GM18526 (cell line): Measurements from ENCODE around the gene PCBP3.

Experiments used
- POLR2A ChIP-seq: IDR thresholded peaks from 3 replicates; pipeline ENCODE4 v1.6.1; 2011; ENCODE audit not compliant: insufficient read length; ENCODE audit errors: extremely low read depth

Gene PCBP3

GRCh38 chr21:45959779-45960390 lies 316.4 kb downstream of the PCBP3 start:
- no peak for TF ChIP-seq POLR2A

- TF ChIP-seq POLR2A = no peak
Observed at GRCh38 chr21:45962531-45963231, 319.2 kb downstream of the PCBP3 start.

GRCh38 chr21:45963232-45963570 lies 319.7 kb downstream of the PCBP3 start:
- no peak for TF ChIP-seq POLR2A

- no peak for TF ChIP-seq POLR2A
Observed at GRCh38 chr21:45964649-45965048, 321.1 kb downstream of the PCBP3 start.

- no peak for TF ChIP-seq POLR2A
Observed at GRCh38 chr21:45965084-45965809, 321.7 kb downstream of the PCBP3 start.

GRCh38 chr21:45966791-45967394 lies 323.4 kb downstream of the PCBP3 start:
- TF ChIP-seq POLR2A = no peak

- no peak for TF ChIP-seq POLR2A
Observed at GRCh38 chr21:45969921-45970673, 326.6 kb downstream of the PCBP3 start.

- TF ChIP-seq POLR2A = no peak
Observed at GRCh38 chr21:45970674-45971615, 327.4 kb downstream of the PCBP3 start.

- TF ChIP-seq POLR2A = no peak
Observed at GRCh38 chr21:45971616-45972352, 328.3 kb downstream of the PCBP3 start.

GRCh38 chr21:45972353-45972715 lies 328.8 kb downstream of the PCBP3 start:
- no peak for TF ChIP-seq POLR2A

GRCh38 chr21:45972716-45973474 lies 329.4 kb downstream of the PCBP3 start:
- TF ChIP-seq POLR2A = no peak

- TF ChIP-seq POLR2A = no peak
Observed at GRCh38 chr21:45973475-45974072, 330.0 kb downstream of the PCBP3 start.
